SK-N-SH (cell line): Measurements from ENCODE around the gene LSM14A. TPM values are rescaled to one million over a fixed set of nuclear protein-coding genes. Genes with fewer than 3 reads are reported as not detected.
"Not testable (repeated sequence)": the region's sequence is repeated elsewhere in the genome, so short reads cannot be mapped to it uniquely, and the experiment has no call there.

Experiments
- CTCF ChIA-PET: fragments of 300-600, 350-600 bp; formaldehyde crosslinking; extraction: SDS; loops from one replicate; lab custom pipeline; 2021; lab: Yijun Ruan, JAX
- POLR2A ChIA-PET: fragments of 350-600 bp; sonication (Branson Sonifier 250); formaldehyde crosslinking; extraction: SDS; loops from one replicate; lab custom pipeline; 2020; ENCODE audit warnings: antibody characterized with exemption, inconsistent platforms; lab: Yijun Ruan, JAX
- DNase-seq: peaks from one replicate; pipeline ENCODE4 v3.0.0; 2012
- H2AFZ ChIP-seq: fragments of 200-600 bp; sonication (generic); 2 replicates; pipeline ENCODE4 v1.8.1; 2016; ENCODE audit warnings: antibody characterized with exemption, mild to moderate bottlenecking, low read depth
- H3F3A ChIP-seq: fragments of 200-600 bp; sonication (generic); replicated peaks from 2 replicates; pipeline ENCODE3; 2016; ENCODE audit warnings: antibody characterized with exemption, mild to moderate bottlenecking; ENCODE audit not compliant: insufficient read depth
- H3K27ac ChIP-seq, 2 experiments: fragments of 200-500 bp in 1 of 2; fragments of 200-600 bp in 1 of 2; sonication (Bioruptor generic) in 1 of 2; sonication (generic), shearing (Covaris generic) in 1 of 2; 2 replicates each; pipeline versions ENCODE4 v1.5.1 to v1.6.1; 2014 to 2016; ENCODE audit warnings: low read depth in 2 of 2, inconsistent platforms in 1 of 2, low read length in 1 of 2, mild to moderate bottlenecking in 1 of 2, mixed read lengths in 1 of 2
- H3K27me3 ChIP-seq: fragments of 200-600 bp; sonication (generic), shearing (Covaris generic); 2 replicates; pipeline ENCODE4 v1.6.1; 2016; ENCODE audit warnings: mixed run types; ENCODE audit not compliant: insufficient read depth
- H3K36me3 ChIP-seq, 2 experiments: fragments of 200-500 bp in 1 of 2; fragments of 200-600 bp in 1 of 2; sonication (Bioruptor generic) in 1 of 2; sonication (generic) in 1 of 2; replicated peaks in 1 of 2; 2 replicates each; pipeline versions ENCODE3 to v1.5.1; 2014 to 2016; ENCODE audit warnings: low read length in 1 of 2, mild to moderate bottlenecking in 1 of 2; ENCODE audit not compliant: insufficient read depth in 2 of 2, control insufficient read depth in 1 of 2
- H3K4me1 ChIP-seq, 2 experiments: fragments of 200-500 bp in 1 of 2; fragments of 200-600 bp in 1 of 2; sonication (Bioruptor generic) in 1 of 2; sonication (generic), shearing (Covaris generic) in 1 of 2; 2 replicates each; pipeline versions ENCODE4 v1.5.1 to v1.6.1; 2014 to 2016; ENCODE audit warnings: low read depth in 1 of 2, low read length in 1 of 2, mixed run types in 1 of 2; ENCODE audit not compliant: insufficient read depth in 2 of 2, control insufficient read depth in 1 of 2
- H3K4me2 ChIP-seq: fragments of 200-600 bp; sonication (generic), shearing (Covaris generic); 2 replicates; pipeline ENCODE4 v1.6.1; 2017; ENCODE audit warnings: mixed run types
- H3K4me3 ChIP-seq, 2 experiments: fragments of 200-500 bp in 1 of 2; fragments of 200-600 bp in 1 of 2; sonication (Bioruptor generic) in 1 of 2; sonication (generic), shearing (Covaris generic) in 1 of 2; 2 replicates each; pipeline versions ENCODE4 v1.5.1 to v1.8.1; 2014 to 2016; ENCODE audit warnings: low read depth in 2 of 2, inconsistent platforms in 1 of 2, low read length in 1 of 2, mild to moderate bottlenecking in 1 of 2, mixed read lengths in 1 of 2, moderate library complexity in 1 of 2
- H3K79me2 ChIP-seq: fragments of 200-600 bp; sonication (generic); 2 replicates; pipeline ENCODE4 v1.8.1; 2017; ENCODE audit warnings: mild to moderate bottlenecking; ENCODE audit not compliant: insufficient read depth
- H3K9ac ChIP-seq: fragments of 200-600 bp; sonication (generic); 2 replicates; pipeline ENCODE4 v1.6.1; 2017; ENCODE audit warnings: mixed run types
- H3K9me2 ChIP-seq: fragments of 200-600 bp; sonication (generic); 2 replicates; pipeline ENCODE4 v1.6.1; 2017; ENCODE audit warnings: mixed run types
- H3K9me3 ChIP-seq: fragments of 200-600 bp; sonication (generic); 2 replicates; pipeline ENCODE4 v1.6.1; 2017; ENCODE audit warnings: mixed run types, mild to moderate bottlenecking, moderate library complexity
- H4K20me1 ChIP-seq: fragments of 200-600 bp; sonication (generic); 2 replicates; pipeline ENCODE4 v1.6.1; 2017; ENCODE audit warnings: mild to moderate bottlenecking, mixed run types; ENCODE audit not compliant: insufficient read depth
- ELF1 ChIP-seq: IDR thresholded peaks from 2 replicates; pipeline ENCODE4 v1.4.0; 2012
- FOXJ3 ChIP-seq: sonication (generic); formaldehyde crosslinking; IDR thresholded peaks from 2 replicates; pipeline ENCODE4 v1.5.1; 2020; ENCODE audit warnings: mild to moderate bottlenecking, missing genetic modification reagents
- NRF1 ChIP-seq: IDR thresholded peaks from 2 replicates; pipeline ENCODE4 v1.6.1; 2012; ENCODE audit warnings: low read depth, mild to moderate bottlenecking, low read length
- RCOR1 ChIP-seq: fragments of 150-350 bp; IDR thresholded peaks from 2 replicates; pipeline ENCODE4 v1.6.1; 2017; ENCODE audit warnings: antibody characterized with exemption, low read length
- RXRA ChIP-seq: IDR thresholded peaks from 2 replicates; pipeline ENCODE4 v1.4.0; 2012; ENCODE audit warnings: low read depth, mild to moderate bottlenecking, borderline replicate concordance
- SIN3A ChIP-seq: IDR thresholded peaks from 2 replicates; pipeline ENCODE4 v1.6.1; 2012; ENCODE audit warnings: low read depth, mild to moderate bottlenecking, low read length, moderate library complexity, borderline replicate concordance
- SMC3 ChIP-seq: IDR thresholded peaks from 2 replicates; pipeline ENCODE4 v1.6.1; 2012; ENCODE audit warnings: low read depth, low read length, improper control_type of control experiment
- TCF12 ChIP-seq: IDR thresholded peaks from 2 replicates; pipeline ENCODE4 v1.4.0; 2012
- YY1 ChIP-seq: IDR thresholded peaks from 2 replicates; pipeline ENCODE4 v1.4.0; 2012; ENCODE audit warnings: low read depth, mild to moderate bottlenecking
- WGBS: methylation state at CpG from one replicate; pipeline ENCODE4 v1.1.6; 2017; ENCODE audit warnings: low lambda C conversion rate; 5-methylcytosine and 5-hydroxymethylcytosine counted together
- polyA plus RNA-seq, 3 experiments: library from polyadenylated mRNA; depleted of rRNA; stranded (reverse); fragments of >200 nt; gene quantifications; 2 replicates each; pipeline ENCODE4 v1.2.3, GENCODE V29; 2012
- TF ChIP-seq, protein P1 (sequence below): fragments of 150-350 bp; IDR thresholded peaks from 2 replicates; pipeline ENCODE4 v1.6.1; 2016; ENCODE audit warnings: mild to moderate bottlenecking, low read depth, low read length
- TF ChIP-seq, protein P2 (sequence below): IDR thresholded peaks from 2 replicates; pipeline ENCODE4 v1.6.1; 2012; ENCODE audit warnings: mild to moderate bottlenecking, low read depth, low read length, moderate library complexity
- TF ChIP-seq, protein P3 (sequence below): IDR thresholded peaks from 2 replicates; pipeline ENCODE4; 2012
- TF ChIP-seq, protein P4 (sequence below): IDR thresholded peaks from 2 replicates; pipeline ENCODE4 v1.4.0; 2012; ENCODE audit warnings: low read depth, borderline replicate concordance

LSM14A gene
- polyA plus RNA-seq, 1 of the 3 experiments (the other 2 are of a cell fraction), result 87.7 TPM

DNA sequence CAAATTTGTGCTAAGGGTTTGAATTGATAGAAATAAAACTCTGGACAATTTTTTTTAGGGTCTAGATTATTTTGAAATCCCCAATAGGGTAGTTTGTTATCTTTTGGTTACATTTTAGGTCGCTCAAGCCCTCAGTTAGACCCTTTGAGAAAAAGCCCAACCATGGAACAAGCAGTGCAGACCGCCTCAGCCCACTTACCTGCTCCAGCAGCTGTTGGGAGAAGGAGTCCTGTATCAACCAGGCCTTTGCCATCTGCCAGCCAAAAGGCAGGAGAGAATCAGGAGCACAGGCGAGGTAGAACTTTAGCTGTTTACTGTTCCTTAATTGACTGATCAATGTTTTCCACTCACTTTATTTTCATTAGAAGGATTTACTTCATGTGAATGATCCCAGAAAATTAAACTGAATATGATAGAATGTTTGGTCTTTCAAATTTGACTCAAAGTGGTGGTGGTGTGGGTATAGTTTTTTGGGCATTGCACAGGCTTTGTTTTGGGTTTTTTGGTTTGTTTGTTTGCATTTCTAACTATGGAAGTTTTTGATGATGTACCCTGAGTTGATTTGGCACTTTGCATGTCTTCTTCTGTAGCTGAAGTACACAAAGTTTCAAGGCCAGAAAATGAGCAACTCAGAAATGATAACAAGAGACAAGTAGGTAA is 42.8 kb downstream of the LSM14A start (continued):
- no peak for TF ChIP-seq SIN3A
- TF ChIP-seq SMC3, result no peak
- TF ChIP-seq, protein P1, sequence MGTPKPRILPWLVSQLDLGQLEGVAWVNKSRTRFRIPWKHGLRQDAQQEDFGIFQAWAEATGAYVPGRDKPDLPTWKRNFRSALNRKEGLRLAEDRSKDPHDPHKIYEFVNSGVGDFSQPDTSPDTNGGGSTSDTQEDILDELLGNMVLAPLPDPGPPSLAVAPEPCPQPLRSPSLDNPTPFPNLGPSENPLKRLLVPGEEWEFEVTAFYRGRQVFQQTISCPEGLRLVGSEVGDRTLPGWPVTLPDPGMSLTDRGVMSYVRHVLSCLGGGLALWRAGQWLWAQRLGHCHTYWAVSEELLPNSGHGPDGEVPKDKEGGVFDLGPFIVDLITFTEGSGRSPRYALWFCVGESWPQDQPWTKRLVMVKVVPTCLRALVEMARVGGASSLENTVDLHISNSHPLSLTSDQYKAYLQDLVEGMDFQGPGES, result no peak
- no peak for TF ChIP-seq ELF1

DNA sequence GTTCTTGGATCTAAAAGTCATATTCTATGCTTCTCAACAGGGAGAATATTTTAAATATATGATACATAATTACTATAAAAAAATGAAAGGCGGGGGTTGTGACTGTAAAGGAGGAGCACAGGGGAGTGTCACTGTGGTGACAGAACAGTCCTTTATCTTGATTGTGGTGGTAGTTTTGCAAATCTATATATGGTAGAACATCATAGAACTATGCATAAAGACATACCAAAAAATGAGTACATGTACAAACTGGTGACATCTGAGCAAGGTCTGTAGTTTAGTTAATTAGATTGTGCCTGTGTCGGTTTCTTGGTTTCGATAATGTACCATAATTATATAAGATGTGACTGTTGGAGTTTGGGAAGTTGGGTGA is 43.3 kb downstream of the LSM14A start:
- no peaks in the 10 kb centered on the region for H3K9me3 ChIP-seq
- H2AFZ ChIP-seq, result no peak overlapping the region
- no peaks in the 10 kb centered on the region for H3K9me2 ChIP-seq
- TF ChIP-seq, protein P2, sequence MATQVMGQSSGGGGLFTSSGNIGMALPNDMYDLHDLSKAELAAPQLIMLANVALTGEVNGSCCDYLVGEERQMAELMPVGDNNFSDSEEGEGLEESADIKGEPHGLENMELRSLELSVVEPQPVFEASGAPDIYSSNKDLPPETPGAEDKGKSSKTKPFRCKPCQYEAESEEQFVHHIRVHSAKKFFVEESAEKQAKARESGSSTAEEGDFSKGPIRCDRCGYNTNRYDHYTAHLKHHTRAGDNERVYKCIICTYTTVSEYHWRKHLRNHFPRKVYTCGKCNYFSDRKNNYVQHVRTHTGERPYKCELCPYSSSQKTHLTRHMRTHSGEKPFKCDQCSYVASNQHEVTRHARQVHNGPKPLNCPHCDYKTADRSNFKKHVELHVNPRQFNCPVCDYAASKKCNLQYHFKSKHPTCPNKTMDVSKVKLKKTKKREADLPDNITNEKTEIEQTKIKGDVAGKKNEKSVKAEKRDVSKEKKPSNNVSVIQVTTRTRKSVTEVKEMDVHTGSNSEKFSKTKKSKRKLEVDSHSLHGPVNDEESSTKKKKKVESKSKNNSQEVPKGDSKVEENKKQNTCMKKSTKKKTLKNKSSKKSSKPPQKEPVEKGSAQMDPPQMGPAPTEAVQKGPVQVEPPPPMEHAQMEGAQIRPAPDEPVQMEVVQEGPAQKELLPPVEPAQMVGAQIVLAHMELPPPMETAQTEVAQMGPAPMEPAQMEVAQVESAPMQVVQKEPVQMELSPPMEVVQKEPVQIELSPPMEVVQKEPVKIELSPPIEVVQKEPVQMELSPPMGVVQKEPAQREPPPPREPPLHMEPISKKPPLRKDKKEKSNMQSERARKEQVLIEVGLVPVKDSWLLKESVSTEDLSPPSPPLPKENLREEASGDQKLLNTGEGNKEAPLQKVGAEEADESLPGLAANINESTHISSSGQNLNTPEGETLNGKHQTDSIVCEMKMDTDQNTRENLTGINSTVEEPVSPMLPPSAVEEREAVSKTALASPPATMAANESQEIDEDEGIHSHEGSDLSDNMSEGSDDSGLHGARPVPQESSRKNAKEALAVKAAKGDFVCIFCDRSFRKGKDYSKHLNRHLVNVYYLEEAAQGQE, result no peak
- TF ChIP-seq YY1 (no peak), FOXJ3 (CRISPR knock-in tag) (no peak), TCF12 (no peak), RXRA (no peak), RCOR1 (no peak), ELF1 (no peak), NRF1 (no peak)
- TF ChIP-seq, protein P3, sequence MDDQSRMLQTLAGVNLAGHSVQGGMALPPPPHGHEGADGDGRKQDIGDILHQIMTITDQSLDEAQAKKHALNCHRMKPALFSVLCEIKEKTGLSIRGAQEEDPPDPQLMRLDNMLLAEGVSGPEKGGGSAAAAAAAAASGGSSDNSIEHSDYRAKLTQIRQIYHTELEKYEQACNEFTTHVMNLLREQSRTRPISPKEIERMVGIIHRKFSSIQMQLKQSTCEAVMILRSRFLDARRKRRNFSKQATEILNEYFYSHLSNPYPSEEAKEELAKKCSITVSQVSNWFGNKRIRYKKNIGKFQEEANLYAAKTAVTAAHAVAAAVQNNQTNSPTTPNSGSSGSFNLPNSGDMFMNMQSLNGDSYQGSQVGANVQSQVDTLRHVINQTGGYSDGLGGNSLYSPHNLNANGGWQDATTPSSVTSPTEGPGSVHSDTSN, result no peak
- TF ChIP-seq, protein P4, sequence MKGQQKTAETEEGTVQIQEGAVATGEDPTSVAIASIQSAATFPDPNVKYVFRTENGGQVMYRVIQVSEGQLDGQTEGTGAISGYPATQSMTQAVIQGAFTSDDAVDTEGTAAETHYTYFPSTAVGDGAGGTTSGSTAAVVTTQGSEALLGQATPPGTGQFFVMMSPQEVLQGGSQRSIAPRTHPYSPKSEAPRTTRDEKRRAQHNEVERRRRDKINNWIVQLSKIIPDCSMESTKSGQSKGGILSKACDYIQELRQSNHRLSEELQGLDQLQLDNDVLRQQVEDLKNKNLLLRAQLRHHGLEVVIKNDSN, result no peak
- H3K4me2 ChIP-seq, result no peak overlapping the region
- ChIA-PET CTCF (interaction anchor here (0.7 kb wide), 1 partner anchor 16 kb away, joined by 3 read pairs; no protein-coding TSS in a partner anchor), POLR2A (no interaction called here)
- no peak overlapping the region for H3K27ac ChIP-seq
- peaks cover 29% of the 10 kb centered on the region for H3K79me2 ChIP-seq
- H3K36me3 ChIP-seq, result peaks cover 31 to 48% of the 10 kb centered on the region in 2 experiments
- no peak for DNase-seq
- 97% methylated on average over 3 of the region's 3 CpGs for WGBS
- H3K27me3 ChIP-seq, result no peaks in the 10 kb centered on the region
- H3K4me1 ChIP-seq, result peaks cover 6 to 17% of the 10 kb centered on the region in 2 experiments
- H3K9ac ChIP-seq, result no peak overlapping the region
- H3K4me3 ChIP-seq, result no peak overlapping the region
- peaks cover 27% of the 10 kb centered on the region for H3F3A ChIP-seq
- H4K20me1 ChIP-seq, result peaks cover 82% of the 10 kb centered on the region

DNA sequence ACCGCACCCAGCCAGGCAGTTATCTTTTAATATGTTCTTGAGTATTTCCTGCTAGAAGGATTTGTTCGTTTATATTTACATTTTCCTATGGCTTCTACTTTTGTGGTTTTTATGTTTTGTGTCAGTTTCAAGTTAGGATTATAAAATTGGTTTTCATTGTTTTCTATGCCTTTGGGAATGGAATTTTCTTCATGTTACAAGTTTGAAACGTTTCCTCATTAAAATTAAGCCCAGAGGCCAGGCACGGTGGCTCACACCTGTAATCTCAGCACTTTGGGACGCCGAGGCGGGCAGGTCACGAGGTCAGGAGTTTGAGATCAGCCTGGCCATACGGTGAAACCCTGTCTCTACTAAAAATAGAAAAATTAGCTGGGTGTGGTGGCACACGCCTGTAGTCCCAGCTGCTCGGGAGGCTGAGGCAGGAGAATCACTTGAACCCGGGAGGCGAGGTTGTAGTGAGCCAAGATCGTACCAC is 44.5 kb downstream of the LSM14A start:
- H3K79me2 ChIP-seq, result peaks cover 34% of the 10 kb centered on the region
- POLR2A ChIA-PET, result interaction anchor here (0.6 kb wide), 1 partner anchor 9 kb away, joined by 4 read pairs; no protein-coding TSS in a partner anchor
- not testable (repeated sequence) for H3K9me2 ChIP-seq, DNase-seq, H3K9ac ChIP-seq, H3K4me2 ChIP-seq, H3K9me3 ChIP-seq, H3K4me3 ChIP-seq, H3K27ac ChIP-seq, H3K27me3 ChIP-seq, H2AFZ ChIP-seq
- H4K20me1 ChIP-seq, result peaks cover 87% of the 10 kb centered on the region
- H3K4me1 ChIP-seq, result peaks cover 6 to 17% of the 10 kb centered on the region in 2 experiments
- 89% methylated on average over 14 of the region's 14 CpGs for WGBS
- CTCF ChIA-PET, result interaction anchor here (1.6 kb wide), 1 partner anchor 439 kb away, joined by 4 read pairs; no protein-coding TSS in a partner anchor
- H3K36me3 ChIP-seq, result peaks cover 39 to 53% of the 10 kb centered on the region in 2 experiments
- H3F3A ChIP-seq, result peaks cover 27% of the 10 kb centered on the region
